A549 (cell line): ENCODE results near the gene HMG20B. TPM values are rescaled to one million over a fixed set of nuclear protein-coding genes. Genes with fewer than 3 reads are reported as not detected.

Experiments
- ATAC-seq, 2 experiments: fragments of 200-7000 bp in 1 of 2; fragments of >200 bp in 1 of 2; cut with Nextera tagmentation in 1 of 2; cut with Tn5 transposase in 1 of 2; 3 replicates each; pipeline versions ENCODE4 v1.8.0 to v1.9.1; 2018 to 2020; ENCODE audit warnings: mild to moderate bottlenecking in 1 of 2, moderate library complexity in 1 of 2
- CTCF ChIA-PET: fragments of 300-600 bp; sonication (Branson Sonifier 250); formaldehyde crosslinking; extraction: SDS; loops from one replicate; lab custom pipeline; 2021; ENCODE audit warnings: antibody characterized with exemption, inconsistent platforms; lab: Yijun Ruan, JAX
- POLR2A ChIA-PET: fragments of 350-600 bp; formaldehyde crosslinking; extraction: SDS; loops from one replicate; lab custom pipeline; 2021; ENCODE audit warnings: antibody characterized with exemption, inconsistent platforms; lab: Yijun Ruan, JAX
- DNase-seq, 2 experiments: peaks; one replicate each; pipeline versions ENCODE4 v3.0.0 to v3.0.0-alpha.2; 2011 to 2016; ENCODE audit warnings: low read depth in 1 of 2, low spot score in 1 of 2
- FAIRE-seq: peaks from 2 replicates; lab custom pipeline; 2011; peaks lifted over from hg19 to GRCh38; lab: Jason Lieb, UNC
- H3K27ac ChIP-seq, 2 experiments: fragments of >200 bp; sonication (Bioruptor Twin); formaldehyde crosslinking; 3 replicates each; pipeline ENCODE4 v1.5.1; 2016 to 2017
- H3K4me1 ChIP-seq: fragments of >200 bp; sonication (Bioruptor Twin); formaldehyde crosslinking; 3 replicates; pipeline ENCODE4 v1.6.1; 2016
- H3K4me2 ChIP-seq: fragments of >200 bp; sonication (Bioruptor Twin); formaldehyde crosslinking; 3 replicates; pipeline ENCODE4 v1.6.1; 2016
- H3K4me3 ChIP-seq: fragments of >200 bp; sonication (Bioruptor Twin); formaldehyde crosslinking; 3 replicates; pipeline ENCODE4 v1.5.1; 2016
- H3K9me3 ChIP-seq: fragments of >200 bp; sonication (Bioruptor Twin); formaldehyde crosslinking; 3 replicates; pipeline ENCODE4 v1.6.1; 2016
- ATOH8 ChIP-seq: fragments of 250-450 bp; sonication (Bioruptor Pico); IDR thresholded peaks from 2 replicates; pipeline ENCODE4 v1.5.0; 2020; ENCODE audit warnings: low read depth, mild to moderate bottlenecking, moderate library complexity
- BCL3 ChIP-seq: fragments of >200 bp; sonication (Bioruptor Twin); formaldehyde crosslinking; IDR thresholded peaks from 3 replicates; pipeline ENCODE4 v1.6.1; 2016
- BHLHE40 ChIP-seq: IDR thresholded peaks from 2 replicates; pipeline ENCODE4 v1.6.1; 2012; ENCODE audit warnings: low read depth, low read length, inconsistent platforms
- CBX2 ChIP-seq: fragments of 200-600 bp; sonication (generic); IDR thresholded peaks from 2 replicates; pipeline ENCODE4 v1.6.1; 2016; ENCODE audit warnings: low read depth, mild to moderate bottlenecking, borderline replicate concordance
- CTCF ChIP-seq: fragments of >200 bp; sonication (Bioruptor Twin); formaldehyde crosslinking; IDR thresholded peaks from 3 replicates; pipeline ENCODE4 v1.5.1; 2016
- EHF ChIP-seq: fragments of 250-450 bp; sonication (Bioruptor Pico); IDR thresholded peaks from 2 replicates; pipeline ENCODE4 v1.5.0; 2020; ENCODE audit warnings: mild to moderate bottlenecking
- EHMT2 ChIP-seq: fragments of 200-600 bp; sonication (generic); IDR thresholded peaks from 2 replicates; pipeline ENCODE4 v1.6.1; 2016; ENCODE audit warnings: antibody characterized with exemption, low read depth, mild to moderate bottlenecking, moderate library complexity
- EP300 ChIP-seq, 2 experiments: fragments of >200 bp; sonication (Bioruptor Twin); formaldehyde crosslinking; IDR thresholded peaks; 2 replicates in 1 of 2; 3 replicates in 1 of 2; pipeline ENCODE4 v1.6.1; 2016 to 2017
- ESRRA ChIP-seq: fragments of 150-350 bp; IDR thresholded peaks from 2 replicates; pipeline ENCODE4 v1.6.1; 2014; ENCODE audit warnings: mild to moderate bottlenecking, low read length, borderline replicate concordance
- FOSB ChIP-seq: fragments of 250-450 bp; sonication (Bioruptor Pico); IDR thresholded peaks from 2 replicates; pipeline ENCODE4 v1.5.0; 2020; ENCODE audit warnings: mild to moderate bottlenecking, moderate library complexity
- GATA3 ChIP-seq: IDR thresholded peaks from 2 replicates; pipeline ENCODE4 v1.6.1; 2012; ENCODE audit warnings: borderline replicate concordance
- HEYL ChIP-seq: fragments of 250-450 bp; sonication (Bioruptor Pico); IDR thresholded peaks from 2 replicates; pipeline ENCODE4 v1.8.0; 2021; ENCODE audit warnings: mild to moderate bottlenecking, moderate library complexity
- JUN ChIP-seq, 2 experiments: fragments of >200 bp; sonication (Bioruptor Twin); formaldehyde crosslinking; IDR thresholded peaks; 2 replicates in 1 of 2; 3 replicates in 1 of 2; pipeline ENCODE4 v1.6.1; 2016 to 2017
- KDM1A ChIP-seq: fragments of 200-600 bp; sonication (generic); IDR thresholded peaks from 2 replicates; pipeline ENCODE4 v1.6.1; 2016; ENCODE audit warnings: low read depth, mild to moderate bottlenecking
- MAZ ChIP-seq: fragments of 150-350 bp; IDR thresholded peaks from 2 replicates; pipeline ENCODE4 v1.6.1; 2014; ENCODE audit warnings: antibody characterized with exemption, low read depth, low read length, borderline replicate concordance
- MYC ChIP-seq: IDR thresholded peaks from 2 replicates; pipeline ENCODE4 v1.6.1; 2012; ENCODE audit warnings: mild to moderate bottlenecking, inconsistent platforms, low read length, improper control_type of control experiment, borderline replicate concordance
- NPAS2 ChIP-seq: fragments of 250-450 bp; sonication (Bioruptor Pico); IDR thresholded peaks from 2 replicates; pipeline ENCODE4 v1.8.0; 2022; ENCODE audit warnings: mild to moderate bottlenecking, moderate library complexity, borderline replicate concordance
- PHF8 ChIP-seq: fragments of 200-600 bp; sonication (generic); IDR thresholded peaks from 2 replicates; pipeline ENCODE4 v1.6.1; 2016; ENCODE audit warnings: low read depth, mild to moderate bottlenecking, antibody characterized with exemption, moderate library complexity, borderline replicate concordance
- POLR2AphosphoS2 ChIP-seq: conservative IDR thresholded peaks from 2 replicates; pipeline ENCODE4 v1.6.1; 2012; ENCODE audit warnings: low read length, improper control_type of control experiment, inconsistent platforms
- RAD21 ChIP-seq, 2 experiments: fragments of >200 bp in 1 of 2; sonication (Bioruptor Twin) in 1 of 2; formaldehyde crosslinking in 1 of 2; IDR thresholded peaks in 1 of 2; conservative IDR thresholded peaks in 1 of 2; 2 replicates in 1 of 2; 3 replicates in 1 of 2; pipeline ENCODE4 v1.6.1; 2012 to 2018; ENCODE audit warnings: inconsistent platforms in 1 of 2
- REST ChIP-seq: fragments of 200-600 bp; sonication (generic); IDR thresholded peaks from 2 replicates; pipeline ENCODE4 v1.6.1; 2016; ENCODE audit warnings: antibody characterized with exemption, mild to moderate bottlenecking, moderate library complexity
- ZC3H11A ChIP-seq: fragments of 450-650 bp; IDR thresholded peaks from 2 replicates; pipeline ENCODE4 v1.6.1; 2014; ENCODE audit warnings: antibody characterized with exemption, mild to moderate bottlenecking
- ZSCAN20 ChIP-seq: fragments of 250-450 bp; sonication (Bioruptor Pico); IDR thresholded peaks from 2 replicates; pipeline ENCODE4 v1.8.0; 2022; ENCODE audit warnings: mild to moderate bottlenecking, moderate library complexity
- WGBS: methylation state at CpG from one replicate; pipeline ENCODE4 v1.1.6; 2017; ENCODE audit errors: missing lambda C conversion rate; 5-methylcytosine and 5-hydroxymethylcytosine counted together
- polyA plus RNA-seq, 4 experiments: library from polyadenylated mRNA; depleted of rRNA in 3 of 4; stranded (reverse); fragments of >200 nt; fragmentation: RNase III in 1 of 4; extraction: RNeasy Plus Mini Kit Qiagen cat#74134 plus additional on column Dnase treatment in 1 of 4; gene quantifications; 2 replicates in 3 of 4; 3 replicates in 1 of 4; pipeline ENCODE4 v1.2.3, GENCODE V29; 2011 to 2017

Gene HMG20B
- polyA plus RNA-seq, 2 of the 4 experiments (the other 2 are of a cell fraction), result 24.2 to 47.1 TPM

GRCh38 chr19:3614858-3615505, 42.2 kb downstream of the HMG20B start:
- FAIRE-seq (no peak), ATAC-seq (no peak), DNase-seq (no peak)
- Histone ChIP-seq H3K4me1 (no peaks in the 10 kb centered on the region), H3K4me3 (no peak overlapping the region), H3K4me2 (no peak overlapping the region)
- 89% methylated on average over 13 of the region's 18 CpGs for WGBS
- POLR2A ChIA-PET, result no interaction called here
- CTCF ChIA-PET, result interaction anchor here (0.6 to 2.2 kb wide), 4 partner anchors 14 to 310 kb away, joined by 3 to 9 read pairs (median 5); no protein-coding TSS in a partner anchor
- no peak for TF ChIP-seq REST
- TF ChIP-seq JUN (IDR thresholded peaks at IDR 0.05), result no peak
- no peak for TF ChIP-seq POLR2AphosphoS2
- TF ChIP-seq EHMT2, result no peak
- TF ChIP-seq MYC, result no peak
- no peak for TF ChIP-seq FOSB (CRISPR knock-in tag)
- TF ChIP-seq HEYL (CRISPR knock-in tag), result no peak
- no peak for TF ChIP-seq CBX2
- TF ChIP-seq CTCF, result no peak
- no peak for TF ChIP-seq RAD21 (conservative IDR thresholded peaks at IDR 0.05 in 1 of 2, IDR thresholded peaks at IDR 0.05 in 1 of 2)
- no peak for TF ChIP-seq ESRRA
- no peak for TF ChIP-seq GATA3
- TF ChIP-seq KDM1A, result no peak
- no peak for TF ChIP-seq EP300 (IDR thresholded peaks at IDR 0.05)
- no peak for TF ChIP-seq MAZ
- no peak for TF ChIP-seq PHF8
- no peak for TF ChIP-seq BHLHE40
- TF ChIP-seq BCL3, result no peak
- TF ChIP-seq, all 56 proteins: peak for 0
- Histone ChIP-seq H3K27ac (no peak overlapping the region), H3K9me3 (no peaks in the 10 kb centered on the region)

- CTCF ChIA-PET, result interaction anchor here (2.0 to 2.2 kb wide), 2 partner anchors 40 to 71 kb away, joined by 7 to 9 read pairs; no protein-coding TSS in a partner anchor
- no peak for DNase-seq
- Histone ChIP-seq H3K4me2 (no peak overlapping the region), H3K27ac (no peak overlapping the region), H3K9me3 (no peaks in the 10 kb centered on the region), H3K4me3 (no peak overlapping the region), H3K4me1 (no peaks in the 10 kb centered on the region)
- ATAC-seq, result no peak
- FAIRE-seq, result no peak
- POLR2A ChIA-PET, result no interaction called here
- WGBS, result 95% methylated on average over 15 of the region's 26 CpGs
- TF ChIP-seq EHF (CRISPR knock-in tag) (no peak), ZSCAN20 (CRISPR knock-in tag) (no peak), ESRRA (no peak), PHF8 (no peak), NPAS2 (CRISPR knock-in tag) (no peak), ZC3H11A (no peak), ATOH8 (CRISPR knock-in tag) (no peak)
These were observed 42.9 kb downstream of the HMG20B start for GRCh38 chr19:3615524-3616135.
